Activated B cell treated with CpG ODN at 0.5 μM for 24 hours (primary cell): ENCODE results near the gene C16orf46. TPM values are rescaled to one million over a fixed set of nuclear protein-coding genes. Genes with fewer than 3 reads are reported as not detected.

Source experiments
- ATAC-seq: fragments of 200-7000 bp; cut with Tn5 transposase; one replicate; pipeline ENCODE4 v1.10.0; 2021; ENCODE audit warnings: low read depth, mild to moderate bottlenecking, moderate library complexity
- CTCF ChIA-PET: fragments of 350-600 bp; sonication (Branson Sonifier 250); formaldehyde crosslinking; loops from one replicate; lab custom pipeline; 2021; ENCODE audit warnings: antibody characterized with exemption; lab: Charles Lee
- POLR2A ChIA-PET: fragments of 350-600 bp; sonication (Branson Sonifier 250); formaldehyde crosslinking; loops from one replicate; lab custom pipeline; 2021; ENCODE audit warnings: antibody characterized with exemption; lab: Charles Lee
- DNase-seq: peaks from one replicate; pipeline ENCODE4 v3.0.0; 2022
- H3K27ac Mint-ChIP-seq: one replicate; pipeline ENCODE4 v1.8.0; 2020; ENCODE audit warnings: mixed read lengths
- H3K27me3 Mint-ChIP-seq: one replicate; pipeline ENCODE4 v1.8.0; 2021; ENCODE audit warnings: mixed read lengths
- H3K36me3 Mint-ChIP-seq: one replicate; pipeline ENCODE4 v1.8.0; 2021; ENCODE audit warnings: low read depth, mixed read lengths
- H3K4me1 Mint-ChIP-seq: one replicate; pipeline ENCODE4 v1.8.0; 2021; ENCODE audit warnings: mixed read lengths
- H3K4me3 Mint-ChIP-seq: one replicate; pipeline ENCODE4 v1.8.0; 2020; ENCODE audit warnings: mild to moderate bottlenecking, mixed read lengths
- H3K9me3 Mint-ChIP-seq: one replicate; pipeline ENCODE4 v1.8.0; 2020; ENCODE audit warnings: mixed read lengths
- intact Hi-C: fragments of 100-400 bp; cut with micrococcal nuclease; formaldehyde crosslinking; loops from one replicate; pipeline ENCODE4 v1.15.1; 2024
- total RNA-seq: library from RNA; stranded (reverse); gene quantifications from 2 replicates; pipeline ENCODE4 v1.2.3, GENCODE V29; 2022
- TF ChIP-seq, protein P1 (sequence below): fragments of 200-600 bp; IDR thresholded peaks from one replicate; pipeline ENCODE4 v1.8.0; 2022; ENCODE audit warnings: antibody characterized with exemption, mild to moderate bottlenecking

The C16orf46 gene
- total RNA-seq, 1 donor from 2014 or later = 0.75 TPM

DNA sequence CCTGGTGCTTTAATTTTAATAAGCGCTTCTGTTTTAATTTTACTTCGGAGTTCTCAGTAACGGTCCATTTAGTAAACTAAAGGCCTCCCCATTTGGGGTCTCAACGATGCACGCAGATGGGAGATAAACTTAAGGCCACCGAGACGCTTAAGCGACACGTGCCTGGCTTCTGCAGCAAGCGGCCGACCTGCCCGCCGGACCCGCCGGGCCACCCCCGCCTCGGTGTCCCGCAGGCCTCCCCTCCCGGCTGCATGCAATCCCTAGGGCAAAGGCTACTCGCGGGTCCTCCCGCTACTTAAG lies 18.6 kb upstream of the C16orf46 start:
- Mint-ChIP-seq H3K27me3 (no peaks in the 10 kb centered on the region), H3K9me3 (peaks cover 2% of the 10 kb centered on the region), H3K27ac (no peak overlapping the region), H3K4me3 (peak overlapping the region; percentile 76), H3K36me3 (no peaks in the 10 kb centered on the region), H3K4me1 (peaks cover 18% of the 10 kb centered on the region)
- CTCF ChIA-PET = interaction anchor here (0.6 kb wide), 1 partner anchor 1493 kb away, joined by 3 read pairs; no protein-coding TSS in a partner anchor
- intact Hi-C loops = loop anchor here (5.0 kb wide), 1 partner anchor 1077 kb away; the partner anchor contains the start of gene MPHOSPH6
- no peak for ATAC-seq
- no peak for DNase-seq
- POLR2A ChIA-PET = interaction anchor here (0.7 to 1.0 kb wide), 2 partner anchors 18 to 19 kb away, joined by 3 to 4 read pairs; partner anchors contain the start of gene C16orf46
- TF ChIP-seq, protein P1, sequence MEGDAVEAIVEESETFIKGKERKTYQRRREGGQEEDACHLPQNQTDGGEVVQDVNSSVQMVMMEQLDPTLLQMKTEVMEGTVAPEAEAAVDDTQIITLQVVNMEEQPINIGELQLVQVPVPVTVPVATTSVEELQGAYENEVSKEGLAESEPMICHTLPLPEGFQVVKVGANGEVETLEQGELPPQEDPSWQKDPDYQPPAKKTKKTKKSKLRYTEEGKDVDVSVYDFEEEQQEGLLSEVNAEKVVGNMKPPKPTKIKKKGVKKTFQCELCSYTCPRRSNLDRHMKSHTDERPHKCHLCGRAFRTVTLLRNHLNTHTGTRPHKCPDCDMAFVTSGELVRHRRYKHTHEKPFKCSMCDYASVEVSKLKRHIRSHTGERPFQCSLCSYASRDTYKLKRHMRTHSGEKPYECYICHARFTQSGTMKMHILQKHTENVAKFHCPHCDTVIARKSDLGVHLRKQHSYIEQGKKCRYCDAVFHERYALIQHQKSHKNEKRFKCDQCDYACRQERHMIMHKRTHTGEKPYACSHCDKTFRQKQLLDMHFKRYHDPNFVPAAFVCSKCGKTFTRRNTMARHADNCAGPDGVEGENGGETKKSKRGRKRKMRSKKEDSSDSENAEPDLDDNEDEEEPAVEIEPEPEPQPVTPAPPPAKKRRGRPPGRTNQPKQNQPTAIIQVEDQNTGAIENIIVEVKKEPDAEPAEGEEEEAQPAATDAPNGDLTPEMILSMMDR = no peak

DNA sequence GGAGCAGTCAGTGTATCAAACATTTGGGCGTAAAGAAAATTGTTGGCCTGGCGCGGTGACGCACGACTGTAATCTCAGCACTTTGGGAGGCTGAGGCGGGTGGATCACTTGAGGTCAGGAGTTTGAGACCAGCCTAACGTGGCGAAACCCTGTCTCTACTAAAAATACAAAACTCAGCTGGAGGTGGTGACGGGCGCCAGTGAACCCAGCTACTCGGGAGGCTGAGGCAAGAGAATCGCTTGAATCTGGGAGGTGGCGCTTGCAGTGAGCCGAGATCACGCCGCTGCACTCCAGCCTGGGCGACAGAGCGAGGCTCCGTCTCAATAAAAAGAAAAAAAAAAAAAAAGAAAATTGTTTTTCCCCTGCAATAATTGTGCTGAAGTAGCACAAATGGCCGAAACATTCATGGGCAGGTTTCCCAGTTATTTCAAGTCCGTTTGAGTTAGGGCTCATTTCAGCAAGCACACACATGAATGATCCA lies 17.8 kb upstream of the C16orf46 start:
- H3K9me3 Mint-ChIP-seq = peaks cover 2% of the 10 kb centered on the region
- H3K27ac Mint-ChIP-seq = no peak overlapping the region
- peaks cover 18% of the 10 kb centered on the region for H3K4me1 Mint-ChIP-seq
- H3K36me3 Mint-ChIP-seq = peaks cover under 1% of the 10 kb centered on the region
- intact Hi-C loops = loop anchor here (5.0 kb wide), 1 partner anchor 1077 kb away; the partner anchor contains the start of gene MPHOSPH6
- peak overlapping the region; percentile 76 for H3K4me3 Mint-ChIP-seq
- DNase-seq (no peak), ATAC-seq (no peak)
- H3K27me3 Mint-ChIP-seq = no peaks in the 10 kb centered on the region
- CTCF ChIA-PET = interaction anchor here (0.6 to 0.8 kb wide), 3 partner anchors 23 to 1493 kb away, joined by 3 to 4 read pairs (median 3); partner anchors contain the start of gene ATMIN
- POLR2A ChIA-PET = interaction anchor here (0.7 to 1.0 kb wide), 2 partner anchors 17 to 19 kb away, joined by 3 to 4 read pairs; partner anchors contain the start of gene C16orf46
- TF ChIP-seq, protein P1 = no peak

DNA sequence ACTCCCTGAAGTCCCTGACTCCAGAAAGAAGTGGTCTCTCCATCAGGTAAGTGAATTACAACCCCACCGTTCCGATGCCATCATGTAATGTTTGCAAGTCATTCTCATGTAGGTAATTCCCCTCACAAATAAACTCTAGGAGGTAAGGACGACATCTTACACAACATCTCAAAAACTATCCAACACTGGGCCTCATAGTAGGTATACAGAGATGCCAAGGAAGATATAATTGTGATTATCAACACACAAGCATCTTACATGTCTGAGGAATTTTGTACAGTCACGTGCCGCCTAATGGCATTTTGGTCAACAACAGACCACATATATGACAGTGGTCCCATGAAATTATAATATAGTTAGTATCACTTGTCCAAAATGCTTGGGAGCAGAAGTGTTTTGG lies 11.8 kb upstream of the C16orf46 start:
- Mint-ChIP-seq H3K36me3 (peaks cover 3% of the 10 kb centered on the region), H3K4me1 (no peaks in the 10 kb centered on the region), H3K27me3 (no peaks in the 10 kb centered on the region), H3K9me3 (no peaks in the 10 kb centered on the region), H3K27ac (no peak overlapping the region), H3K4me3 (no peak overlapping the region)
- ChIA-PET POLR2A (no interaction called here), CTCF (no interaction called here)
- intact Hi-C loops = no loop called here
- DNase-seq = no peak
- TF ChIP-seq, protein P1 = no peak
- ATAC-seq = no peak

DNA sequence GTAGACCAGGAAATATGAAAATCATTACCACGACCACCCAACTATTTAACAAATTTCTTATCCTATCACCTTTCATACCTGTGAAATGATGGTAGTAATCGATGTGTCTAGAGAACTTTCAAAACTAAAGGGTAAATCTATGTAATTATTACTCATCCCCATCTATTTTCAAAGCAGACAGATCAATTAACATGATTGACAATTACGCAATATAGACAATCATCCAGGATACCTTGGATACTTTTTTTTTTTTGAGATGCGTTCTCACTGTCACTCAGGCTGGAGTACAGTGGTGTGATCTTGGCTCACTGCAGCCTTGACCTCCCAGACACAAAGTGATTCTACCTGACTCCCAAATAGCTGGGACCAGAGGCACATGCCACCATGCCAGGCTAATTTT lies 4.0 kb upstream of the C16orf46 start:
- ATAC-seq = no peak

GRCh38 chr16:81080233-81080632 lies 3.2 kb upstream of the C16orf46 start:
- Mint-ChIP-seq H3K36me3 (no peaks in the 10 kb centered on the region), H3K4me3 (no peak overlapping the region), H3K9me3 (no peaks in the 10 kb centered on the region), H3K27ac (no peak overlapping the region), H3K27me3 (no peaks in the 10 kb centered on the region), H3K4me1 (peaks cover 3% of the 10 kb centered on the region)
- DNase-seq (no peak), ATAC-seq (no peak)
- TF ChIP-seq, protein P1 = no peak
- intact Hi-C loops = no loop called here
- ChIA-PET POLR2A (no interaction called here), CTCF (no interaction called here)

More for the DNA sequence above, 4.0 kb upstream of the C16orf46 start:
- intact Hi-C loops = no loop called here
- no peak overlapping the region for H3K27ac Mint-ChIP-seq
- TF ChIP-seq, protein P1 = no peak
- H3K36me3 Mint-ChIP-seq = no peaks in the 10 kb centered on the region
- ChIA-PET POLR2A (no interaction called here), CTCF (no interaction called here)
- DNase-seq = no peak
- H3K27me3 Mint-ChIP-seq = no peaks in the 10 kb centered on the region
- no peak overlapping the region for H3K4me3 Mint-ChIP-seq
- H3K9me3 Mint-ChIP-seq = no peaks in the 10 kb centered on the region
- peaks cover 3% of the 10 kb centered on the region for H3K4me1 Mint-ChIP-seq
